ENCODE results near the gene GRID1.
"Not testable (repeated sequence)": the region's sequence is repeated elsewhere in the genome, so short reads cannot be mapped to it uniquely, and the experiment has no call there.

The GRID1 gene

GRCh38 chr10:85767891-85768290, 598.7 kb downstream of the GRID1 start:
- DNase-seq: no peak

- DNase-seq: no peak
Observed at GRCh38 chr10:85764108-85764507, 602.5 kb downstream of the GRID1 start.

DNA sequence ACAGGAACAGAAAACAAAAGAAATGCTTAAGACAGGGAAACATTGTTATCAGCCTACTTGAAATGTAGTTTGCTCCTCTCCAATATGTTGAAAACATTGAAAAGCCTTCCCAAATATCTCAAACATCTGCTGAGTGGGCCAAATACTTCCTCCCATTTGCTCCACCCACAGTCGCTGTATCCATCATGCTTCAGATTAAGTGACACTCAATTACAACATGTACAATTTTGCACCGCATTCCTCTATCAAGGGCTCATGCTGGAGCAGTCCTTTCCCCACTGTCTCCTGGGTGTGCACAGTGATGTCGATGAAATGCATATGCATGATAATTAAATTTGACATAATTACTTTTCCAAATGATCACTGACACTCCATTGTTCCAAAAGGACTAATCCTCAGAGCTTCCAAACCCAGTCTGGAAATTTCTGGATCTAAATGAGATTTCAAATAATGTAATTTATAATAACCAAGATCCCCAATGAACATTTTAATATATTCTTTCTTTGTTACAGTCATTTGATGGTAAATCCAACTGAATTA, 604.6 kb downstream of the GRID1 start:
- DNase-seq: no peak

DNA sequence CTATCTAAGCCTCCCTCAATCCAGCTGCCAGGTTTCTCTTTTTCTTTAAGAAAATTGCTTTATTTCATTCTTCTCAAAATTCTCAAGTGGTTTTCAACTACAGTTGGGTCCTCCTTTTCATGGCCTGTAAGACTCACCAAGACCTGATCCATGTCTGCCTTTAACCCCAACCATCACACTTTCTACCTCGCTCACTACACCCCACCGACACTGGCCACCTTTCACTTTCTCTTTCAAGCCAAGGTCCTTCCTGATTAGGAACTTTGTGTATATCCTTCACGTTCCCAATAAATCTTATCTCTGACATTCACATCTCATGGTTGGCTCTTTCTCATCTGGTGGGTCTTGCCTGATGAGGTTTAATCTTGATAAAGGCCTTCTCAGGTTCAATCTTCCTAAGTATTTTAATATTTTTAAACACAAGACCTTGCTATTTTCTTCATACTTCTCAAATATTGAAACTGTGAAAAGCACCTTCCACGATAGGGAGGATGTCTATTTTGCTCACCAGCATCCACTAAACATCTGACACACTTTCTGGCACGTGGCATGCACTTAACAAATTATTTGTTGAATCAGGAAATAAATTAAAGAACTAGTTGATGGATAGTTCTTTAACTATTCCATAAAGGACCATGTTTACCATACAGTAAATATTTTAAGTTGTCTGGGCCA, 624.8 kb downstream of the GRID1 start:
- no peak for DNase-seq

DNA sequence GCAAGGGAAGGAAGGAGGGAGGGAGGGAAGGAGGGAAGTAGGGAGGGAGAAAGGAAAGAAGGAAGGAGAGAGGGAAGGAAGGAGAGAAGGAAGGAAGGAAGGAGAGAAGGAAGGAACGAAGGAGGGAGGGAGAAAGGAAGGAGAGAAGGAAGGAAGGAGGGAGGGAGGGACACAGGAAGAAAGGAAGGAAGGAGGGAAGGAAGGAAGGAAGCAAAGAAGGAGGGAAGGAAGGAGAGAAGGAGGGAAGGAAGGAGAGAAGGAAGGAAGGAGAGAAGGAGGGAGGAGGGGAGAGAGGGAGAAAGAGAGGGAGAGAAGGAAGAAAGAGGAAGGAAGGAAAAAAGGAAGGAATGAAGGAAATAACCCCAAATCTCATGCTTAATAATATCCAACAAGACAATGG, 630.6 kb downstream of the GRID1 start:
- DNase-seq: no peak

DNA sequence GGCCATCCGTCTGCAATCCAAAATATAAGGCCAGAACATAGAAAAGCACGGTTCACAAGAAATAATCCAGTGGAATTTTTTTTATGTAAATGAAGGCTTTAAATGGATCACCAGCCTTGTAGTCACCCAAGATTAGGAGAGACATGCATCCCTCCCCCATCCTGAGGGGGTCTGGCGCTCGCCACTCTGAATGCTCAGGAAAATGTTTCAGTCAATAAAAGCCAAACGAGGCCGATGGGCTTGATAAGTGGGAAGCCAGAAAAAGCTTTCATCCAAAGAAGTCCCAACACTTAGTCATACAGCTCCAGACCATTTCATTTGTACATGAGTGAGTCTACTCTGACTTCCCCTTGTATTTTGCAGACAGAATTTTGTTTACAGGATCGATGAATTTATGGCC, 631.8 kb downstream of the GRID1 start:
- DNase-seq: no peak

DNA sequence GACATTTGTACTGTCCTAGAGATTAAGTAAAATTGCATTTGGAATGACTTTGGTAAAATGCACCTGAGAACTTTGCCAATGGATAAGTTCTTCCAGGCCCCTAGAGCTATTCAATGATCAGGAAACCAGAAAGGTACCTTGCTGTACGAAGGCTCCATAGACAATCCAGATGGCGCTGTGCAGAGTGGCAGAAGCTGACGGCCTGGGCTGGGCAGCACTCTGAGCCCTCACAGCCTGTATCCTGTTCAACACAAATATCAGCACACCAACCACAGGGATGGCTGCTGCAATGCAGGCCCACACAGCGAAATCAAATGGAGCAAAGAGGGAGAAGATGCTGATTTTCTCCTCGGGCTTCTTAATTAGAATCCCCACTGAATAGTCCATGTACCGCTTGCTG, 642.4 kb downstream of the GRID1 start:
- DNase-seq: no peak

- DNase-seq: no peak
Observed at GRCh38 chr10:85720931-85721590, 645.5 kb downstream of the GRID1 start.

DNA sequence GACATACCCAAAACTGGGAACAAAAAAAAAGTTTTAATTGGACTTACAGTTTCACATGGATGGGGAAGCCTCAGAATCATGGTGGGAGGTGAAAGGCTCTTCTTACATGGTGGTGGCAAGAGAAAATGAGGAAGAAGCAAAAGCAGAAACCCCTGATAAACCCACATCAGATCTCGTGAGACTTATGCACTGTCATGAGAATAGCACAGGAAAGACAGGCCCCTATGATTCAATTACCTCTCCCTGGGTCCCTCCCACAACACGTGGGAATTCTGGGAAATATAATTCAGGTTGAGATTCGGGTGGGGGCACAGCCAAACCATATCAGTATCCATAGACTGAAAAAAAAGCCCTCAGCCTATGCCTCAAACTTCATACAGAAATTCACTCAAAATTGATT, 647.2 kb downstream of the GRID1 start:
- DNase-seq: no peak

DNA sequence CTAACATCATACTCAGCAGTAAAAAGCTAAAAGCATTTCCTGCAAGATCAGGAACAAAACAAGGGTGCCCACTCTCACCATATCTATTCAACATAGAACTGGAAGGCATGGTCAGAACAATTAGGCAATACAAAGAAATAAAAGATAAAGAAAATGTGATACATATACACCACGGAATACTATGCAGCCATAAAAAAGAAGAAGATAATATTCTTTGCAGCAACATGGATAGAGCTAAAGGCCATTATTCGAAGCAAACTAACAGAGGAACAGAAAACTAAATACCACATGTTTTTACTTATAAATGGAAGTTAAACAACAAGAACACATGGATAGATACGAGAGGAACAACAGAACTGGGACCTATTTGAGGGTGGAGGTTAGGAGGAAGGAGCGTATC, 652.7 kb downstream of the GRID1 start:
- no peak for DNase-seq

DNA sequence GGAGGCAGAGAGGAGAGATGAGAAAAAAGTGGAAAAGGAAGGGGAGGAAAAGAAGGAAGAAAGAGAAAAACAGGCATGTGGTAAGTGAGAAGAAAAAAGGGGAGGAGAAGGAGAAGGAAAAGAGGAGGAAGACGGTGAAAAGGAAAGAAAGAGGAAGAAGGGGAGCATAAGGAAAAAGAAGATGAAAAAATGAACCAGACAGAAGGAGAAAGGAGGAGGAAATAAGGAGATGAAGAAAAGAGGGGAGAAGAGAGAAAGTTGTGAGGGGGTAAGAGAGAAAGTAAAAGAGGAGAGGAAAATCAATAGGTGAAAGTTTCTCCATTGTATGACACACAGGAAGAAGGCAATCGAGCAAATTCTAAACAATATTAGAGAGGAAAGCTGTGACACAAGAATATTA, 663.8 kb downstream of the GRID1 start:
- DNase-seq: no peak

- DNase-seq: not testable (repeated sequence)
Observed at GRCh38 chr10:85699066-85699465, 667.5 kb downstream of the GRID1 start.

DNA sequence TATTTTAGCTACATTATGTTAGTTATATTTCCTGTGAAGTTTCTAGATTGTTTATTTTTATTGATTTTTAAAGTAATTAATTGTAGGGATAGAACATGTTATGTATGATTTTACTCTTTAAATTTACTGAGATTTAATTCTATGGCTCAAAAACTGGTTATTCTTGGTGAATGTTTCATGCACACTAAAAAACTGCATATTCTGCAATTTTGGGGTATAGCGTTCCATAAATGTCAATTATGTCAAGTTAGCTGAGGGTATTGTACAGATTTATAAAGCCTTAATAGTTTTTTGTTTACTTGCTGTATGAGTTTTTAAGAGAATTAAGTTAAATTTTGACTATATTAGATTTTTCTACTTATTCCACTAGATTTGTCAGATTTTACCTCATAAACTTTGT, 669.7 kb downstream of the GRID1 start:
- no peak for DNase-seq

GRCh38 chr10:85682621-85683020, 684.0 kb downstream of the GRID1 start:
- no peak for DNase-seq

DNA sequence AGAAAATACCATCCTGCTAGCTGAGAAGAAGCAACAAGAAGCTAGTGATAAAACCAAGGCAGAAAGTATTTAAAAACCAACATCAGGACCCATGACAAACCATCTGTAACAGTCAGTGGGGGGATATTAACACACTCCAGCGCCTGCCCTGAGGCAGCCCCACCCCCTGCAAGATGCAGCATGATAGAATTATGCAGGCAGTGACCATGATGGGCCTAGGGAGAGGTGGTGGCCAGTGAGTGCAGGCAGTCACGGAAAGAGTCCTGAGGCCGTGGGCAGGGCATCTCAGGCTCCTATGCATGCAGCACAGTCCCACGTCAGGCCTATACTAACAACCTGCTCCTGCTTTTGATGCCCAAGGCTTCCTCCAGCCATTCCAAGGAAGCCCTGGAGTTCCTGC, 686.9 kb downstream of the GRID1 start:
- no peak for DNase-seq

- DNase-seq: no peak
Observed at GRCh38 chr10:85679061-85679460, 687.5 kb downstream of the GRID1 start.

DNA sequence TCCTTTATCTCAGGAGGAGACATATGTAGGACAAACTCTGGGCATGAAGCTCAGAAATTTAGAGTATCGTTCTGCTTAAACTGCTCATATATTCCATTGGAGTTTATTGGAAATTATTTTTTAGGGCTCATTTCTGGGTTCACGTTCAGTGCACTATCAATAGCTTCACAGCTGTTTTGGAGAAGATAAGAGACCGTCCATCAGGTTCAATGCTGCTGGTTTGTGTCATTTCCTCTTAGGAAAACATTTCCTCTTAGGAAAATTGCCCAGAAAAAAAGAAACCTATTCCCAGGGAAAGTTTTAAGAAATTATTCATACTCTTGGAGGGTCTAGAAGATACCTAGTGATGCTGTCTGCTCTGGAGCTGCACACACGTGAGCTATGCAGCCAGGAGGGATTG, 691.7 kb downstream of the GRID1 start:
- DNase-seq: no peak

GRCh38 chr10:85673270-85673669, 693.3 kb downstream of the GRID1 start:
- no peak for DNase-seq

GRCh38 chr10:85671530-85671929, 695.1 kb downstream of the GRID1 start:
- DNase-seq: no peak

- DNase-seq: no peak
Observed at GRCh38 chr10:85668522-85668921, 698.1 kb downstream of the GRID1 start.

DNA sequence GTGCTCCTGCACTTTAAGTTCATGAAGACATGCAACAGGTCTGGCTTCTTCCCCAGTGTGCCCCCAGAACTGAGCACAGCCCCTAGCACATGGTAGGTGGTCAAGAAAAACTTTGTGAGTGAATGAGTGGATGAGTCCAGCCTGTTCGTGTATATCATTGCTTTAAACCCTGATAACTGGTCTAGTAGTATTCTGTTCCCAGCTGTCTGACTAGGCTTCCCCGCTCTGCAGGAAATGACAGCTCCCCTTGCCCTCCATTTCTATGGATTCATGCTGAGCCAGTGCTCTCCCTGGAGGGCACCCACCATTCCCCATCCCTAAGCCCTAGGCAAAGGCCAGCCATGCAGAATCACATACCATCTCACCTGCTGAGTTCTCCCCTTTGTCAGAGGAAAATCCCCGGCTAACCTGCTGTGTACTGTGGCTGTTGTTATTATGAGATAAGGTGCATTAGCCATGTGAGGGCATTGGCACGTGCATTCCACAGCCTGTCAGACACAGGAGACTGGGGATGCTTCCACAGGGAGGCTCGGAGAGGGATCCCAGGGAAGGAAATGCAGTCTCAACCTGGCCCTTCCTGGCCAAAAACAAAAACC, 698.9 kb downstream of the GRID1 start:
- DNase-seq: no peak

DNA sequence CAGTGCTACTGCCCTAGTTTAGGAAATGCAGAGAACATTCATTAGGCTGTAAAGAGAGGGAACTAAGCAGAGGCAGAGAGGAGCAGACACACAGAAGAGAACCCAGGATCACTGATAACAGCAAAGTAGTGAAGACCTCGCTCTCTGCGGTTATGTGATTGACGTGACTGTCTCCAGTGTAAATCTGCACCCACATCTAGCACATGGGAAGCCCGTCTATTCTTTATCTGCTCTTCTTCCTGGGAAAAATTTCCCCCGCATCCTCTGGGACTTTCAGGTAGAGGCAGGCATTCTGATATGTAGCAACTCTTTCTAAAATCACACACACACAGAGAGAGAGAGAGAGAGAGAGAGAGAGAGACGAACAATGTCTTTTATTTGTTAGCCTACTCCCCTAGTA, 699.6 kb downstream of the GRID1 start:
- no peak for DNase-seq

DNA sequence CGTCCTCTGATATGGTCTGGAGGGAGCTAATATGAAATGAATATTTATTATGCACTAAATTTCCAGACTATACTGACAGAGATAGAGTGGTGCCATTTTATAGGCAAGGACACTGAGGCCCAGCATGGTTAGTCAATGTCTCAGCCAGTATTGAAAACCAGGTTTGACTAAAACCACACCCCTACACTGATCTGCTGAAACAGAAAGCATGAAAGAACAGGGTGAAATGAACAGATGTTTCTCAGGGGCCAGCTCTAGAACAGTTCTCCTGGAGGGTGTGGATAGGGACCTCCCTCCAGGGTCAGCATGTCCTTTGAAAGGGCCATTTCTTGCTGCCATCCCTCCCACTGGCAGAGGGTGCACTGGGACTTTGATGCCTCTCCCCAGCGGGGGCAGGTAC, 700.5 kb downstream of the GRID1 start:
- DNase-seq: no peak

- DNase-seq: no peak
Observed at GRCh38 chr10:85665681-85666080, 700.9 kb downstream of the GRID1 start.

All from stimulated activated naive CD4-positive, alpha-beta T cell (primary cell).